Esophagus squamous epithelium (tissue), 4 donors: ENCODE measurements around the gene FMO1.

Source experiments
- POLR2A ChIP-seq, 4 donors: fragments of 450-650 bp; IDR thresholded peaks; one replicate each; pipeline ENCODE4 v1.6.1; 2017; ENCODE audit warnings: antibody characterized with exemption in 4 of 4, mild to moderate bottlenecking in 4 of 4, moderate library complexity in 3 of 4
- TF ChIP-seq, protein P1 (sequence below), 6 experiments: fragments of 450-650 bp in 4 of 6; fragments of 200-600 bp in 2 of 6; sonication (generic) in 2 of 6; IDR thresholded peaks; one replicate each; pipeline ENCODE4 v1.5.1; 2016 to 2019; ENCODE audit warnings: antibody characterized with exemption in 6 of 6, mild to moderate bottlenecking in 4 of 6, moderate library complexity in 4 of 6

DNA sequence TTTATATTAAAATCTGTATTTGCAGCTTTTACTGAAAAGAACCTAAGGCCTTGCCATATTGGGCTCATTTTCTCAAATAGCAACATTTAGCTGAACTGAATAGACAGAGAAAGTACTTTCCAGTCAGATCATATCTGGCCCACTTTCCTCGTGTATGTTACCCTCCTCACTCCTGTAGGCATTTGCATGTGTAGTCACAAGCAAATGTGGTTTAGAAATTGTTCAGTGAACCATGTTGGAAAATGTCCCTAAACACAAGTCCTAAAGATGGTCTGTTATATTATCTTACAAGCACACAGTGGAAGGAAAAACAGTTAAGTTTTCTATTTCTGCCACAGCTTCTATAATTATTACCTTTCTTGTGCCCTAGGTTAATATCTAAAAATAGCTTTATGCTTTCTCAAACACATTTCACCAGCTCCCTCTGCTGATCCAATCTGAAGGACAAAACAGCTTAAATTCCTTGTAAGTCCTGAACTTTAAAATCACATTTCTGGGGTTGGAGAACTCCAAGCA, 65.1 kb downstream of the FMO1 start:
- TF ChIP-seq, protein P1, sequence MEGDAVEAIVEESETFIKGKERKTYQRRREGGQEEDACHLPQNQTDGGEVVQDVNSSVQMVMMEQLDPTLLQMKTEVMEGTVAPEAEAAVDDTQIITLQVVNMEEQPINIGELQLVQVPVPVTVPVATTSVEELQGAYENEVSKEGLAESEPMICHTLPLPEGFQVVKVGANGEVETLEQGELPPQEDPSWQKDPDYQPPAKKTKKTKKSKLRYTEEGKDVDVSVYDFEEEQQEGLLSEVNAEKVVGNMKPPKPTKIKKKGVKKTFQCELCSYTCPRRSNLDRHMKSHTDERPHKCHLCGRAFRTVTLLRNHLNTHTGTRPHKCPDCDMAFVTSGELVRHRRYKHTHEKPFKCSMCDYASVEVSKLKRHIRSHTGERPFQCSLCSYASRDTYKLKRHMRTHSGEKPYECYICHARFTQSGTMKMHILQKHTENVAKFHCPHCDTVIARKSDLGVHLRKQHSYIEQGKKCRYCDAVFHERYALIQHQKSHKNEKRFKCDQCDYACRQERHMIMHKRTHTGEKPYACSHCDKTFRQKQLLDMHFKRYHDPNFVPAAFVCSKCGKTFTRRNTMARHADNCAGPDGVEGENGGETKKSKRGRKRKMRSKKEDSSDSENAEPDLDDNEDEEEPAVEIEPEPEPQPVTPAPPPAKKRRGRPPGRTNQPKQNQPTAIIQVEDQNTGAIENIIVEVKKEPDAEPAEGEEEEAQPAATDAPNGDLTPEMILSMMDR (IDR thresholded peaks at IDR 0.05), result no peak
- no peak for TF ChIP-seq POLR2A (IDR thresholded peaks at IDR 0.05)
